ENCODE measurements around the gene HAS3.
A peak's percentile ranks its signal among the peaks of the same experiment; 100 is the strongest.

Gene HAS3

DNA sequence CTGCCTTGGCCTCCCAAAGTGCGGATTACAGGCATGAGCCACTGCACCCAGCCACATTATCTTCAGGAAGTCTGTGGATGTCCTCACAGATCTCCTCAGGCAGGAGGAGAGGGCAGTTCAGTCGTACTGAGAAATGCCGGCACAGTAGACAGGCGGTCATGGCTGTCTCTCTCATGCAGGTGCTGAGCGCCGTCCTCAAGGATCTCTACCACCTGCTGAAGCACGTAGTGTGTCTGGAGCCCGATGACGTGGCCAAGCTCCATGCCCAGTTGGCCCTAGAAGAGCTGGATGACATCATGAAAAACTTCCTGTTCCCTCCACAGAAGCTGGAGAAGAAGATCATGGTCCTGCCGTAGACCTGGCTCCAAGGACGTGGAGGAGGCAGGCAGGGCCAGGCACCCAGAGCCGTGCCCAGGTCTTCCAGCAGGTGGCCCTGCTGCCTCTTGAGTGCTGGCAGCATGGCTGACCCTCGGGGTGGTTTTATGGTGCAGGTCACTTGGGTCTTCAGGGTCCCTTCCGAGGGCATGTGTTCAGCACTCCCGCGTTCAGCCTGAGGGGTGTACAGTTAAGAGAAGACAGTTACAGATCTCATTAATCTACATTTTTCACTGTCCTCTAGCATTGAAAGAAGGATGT lies 22.0 kb upstream of the HAS3 start:
- TF ChIP-seq, protein P1, sequence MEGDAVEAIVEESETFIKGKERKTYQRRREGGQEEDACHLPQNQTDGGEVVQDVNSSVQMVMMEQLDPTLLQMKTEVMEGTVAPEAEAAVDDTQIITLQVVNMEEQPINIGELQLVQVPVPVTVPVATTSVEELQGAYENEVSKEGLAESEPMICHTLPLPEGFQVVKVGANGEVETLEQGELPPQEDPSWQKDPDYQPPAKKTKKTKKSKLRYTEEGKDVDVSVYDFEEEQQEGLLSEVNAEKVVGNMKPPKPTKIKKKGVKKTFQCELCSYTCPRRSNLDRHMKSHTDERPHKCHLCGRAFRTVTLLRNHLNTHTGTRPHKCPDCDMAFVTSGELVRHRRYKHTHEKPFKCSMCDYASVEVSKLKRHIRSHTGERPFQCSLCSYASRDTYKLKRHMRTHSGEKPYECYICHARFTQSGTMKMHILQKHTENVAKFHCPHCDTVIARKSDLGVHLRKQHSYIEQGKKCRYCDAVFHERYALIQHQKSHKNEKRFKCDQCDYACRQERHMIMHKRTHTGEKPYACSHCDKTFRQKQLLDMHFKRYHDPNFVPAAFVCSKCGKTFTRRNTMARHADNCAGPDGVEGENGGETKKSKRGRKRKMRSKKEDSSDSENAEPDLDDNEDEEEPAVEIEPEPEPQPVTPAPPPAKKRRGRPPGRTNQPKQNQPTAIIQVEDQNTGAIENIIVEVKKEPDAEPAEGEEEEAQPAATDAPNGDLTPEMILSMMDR (conservative IDR thresholded peaks at IDR 0.05; ENCODE audit: low read length) = no peak

GRCh38 chr16:69084289-69084688 lies 21.2 kb upstream of the HAS3 start:
- peak; percentile 55 for DNase-seq (ENCODE audit: low read depth)
- TF ChIP-seq, protein P1 (conservative IDR thresholded peaks at IDR 0.05; ENCODE audit: low read length) = no peak
- no peak overlapping the region for H3K4me3 ChIP-seq (ENCODE audit: low read length)

More for the DNA sequence above, 22.0 kb upstream of the HAS3 start:
- H3K4me3 ChIP-seq (ENCODE audit: low read length) = no peak overlapping the region
- no peak for DNase-seq (ENCODE audit: low read depth)

DNA sequence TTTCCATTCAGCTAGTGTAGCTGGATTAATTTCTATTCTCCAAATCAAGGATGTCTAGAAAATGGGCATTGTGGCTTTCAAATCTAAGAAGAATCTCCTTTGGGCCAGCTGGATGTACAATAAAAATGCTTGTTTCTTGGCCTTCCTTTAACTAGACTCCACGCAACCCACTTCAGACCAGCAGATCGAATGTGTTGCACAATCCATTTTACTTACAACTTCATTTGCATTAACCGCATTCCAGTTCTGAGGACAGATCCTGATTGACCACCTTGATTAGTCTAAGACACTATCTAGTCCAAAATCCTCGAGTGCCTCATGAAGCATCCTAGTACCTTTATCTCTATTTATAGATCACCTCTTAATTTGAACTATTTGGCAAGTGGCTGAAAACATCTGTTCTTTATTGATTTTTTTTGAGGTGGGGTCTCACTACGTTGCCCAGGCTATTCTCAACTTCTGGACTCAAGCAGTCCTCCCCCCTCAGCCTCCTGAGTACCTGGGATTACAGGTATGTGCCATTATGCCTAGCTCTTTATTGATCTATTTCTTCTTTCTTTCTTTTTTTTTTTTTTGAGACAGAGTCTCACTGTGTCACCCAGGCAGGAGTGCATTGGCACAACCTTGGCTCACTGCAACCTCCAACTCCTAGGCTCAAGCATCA lies 20.3 kb upstream of the HAS3 start:
- TF ChIP-seq, protein P1 (conservative IDR thresholded peaks at IDR 0.05; ENCODE audit: low read length) = no peak
- no peak for DNase-seq (ENCODE audit: low read depth)
- no peak overlapping the region for H3K4me3 ChIP-seq (ENCODE audit: low read length)

GRCh38 chr16:69087161-69087581 lies 18.3 kb upstream of the HAS3 start:
- H3K4me3 ChIP-seq (ENCODE audit: low read length) = no peak overlapping the region
- TF ChIP-seq, protein P1 (conservative IDR thresholded peaks at IDR 0.05; ENCODE audit: low read length) = no peak
- DNase-seq (ENCODE audit: low read depth) = no peak

DNA sequence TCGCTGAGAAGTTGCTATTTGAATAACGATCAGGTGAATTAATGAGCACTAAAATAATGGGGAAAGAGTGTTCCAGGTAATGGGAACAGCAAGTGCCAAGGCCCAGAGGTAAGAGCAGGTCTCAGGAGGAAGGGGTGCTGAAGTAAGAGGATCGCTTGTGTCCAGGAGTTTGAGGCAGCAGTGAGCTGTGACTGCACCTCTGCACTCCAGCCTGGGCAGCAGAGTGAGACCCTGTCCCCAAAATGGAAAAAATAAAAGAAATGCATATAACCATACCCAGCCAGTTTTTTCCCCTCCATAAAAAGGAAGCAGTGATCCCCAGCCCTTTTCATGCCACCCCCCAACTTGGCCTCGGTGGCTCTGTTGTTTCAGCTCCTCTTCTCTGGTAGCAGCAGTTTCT lies 16.8 kb upstream of the HAS3 start:
- H3K4me3 ChIP-seq (ENCODE audit: low read length) = no peak overlapping the region
- TF ChIP-seq, protein P1 (conservative IDR thresholded peaks at IDR 0.05; ENCODE audit: low read length) = no peak
- no peak for DNase-seq (ENCODE audit: low read depth)

- no peak overlapping the region for H3K4me3 ChIP-seq (ENCODE audit: low read length)
- no peak for DNase-seq (ENCODE audit: low read depth)
- TF ChIP-seq, protein P1 (conservative IDR thresholded peaks at IDR 0.05; ENCODE audit: low read length) = no peak
These were observed 16.2 kb upstream of the HAS3 start for GRCh38 chr16:69089091-69089910.
